Parathyroid adenoma (tissue), 2 donors: ENCODE results near the gene HES7.

Experiments used
- H2AFZ ChIP-seq: fragments of 300-600 bp; sonication (generic); one replicate; pipeline ENCODE4 v1.7.0; 2017; ENCODE audit warnings: antibody characterized with exemption, mild to moderate bottlenecking
- H3K27ac ChIP-seq: fragments of 300-600 bp; sonication (generic); one replicate; pipeline ENCODE4 v1.7.0; 2017
- H3K27me3 ChIP-seq: fragments of 300-600 bp; sonication (generic); one replicate; pipeline ENCODE4 v1.7.0; 2017; ENCODE audit warnings: low read length; ENCODE audit not compliant: control insufficient read depth, insufficient read depth
- H3K36me3 ChIP-seq: fragments of 300-600 bp; sonication (generic); one replicate; pipeline ENCODE4 v1.7.0; 2017; ENCODE audit warnings: low read length; ENCODE audit not compliant: control insufficient read depth, insufficient read depth
- H3K4me1 ChIP-seq: fragments of 300-600 bp; sonication (generic); one replicate; pipeline ENCODE4 v1.7.0; 2017; ENCODE audit warnings: control low read depth
- H3K4me2 ChIP-seq: fragments of 300-600 bp; sonication (generic); one replicate; pipeline ENCODE4 v1.7.0; 2017; ENCODE audit warnings: low read length
- H3K4me3 ChIP-seq: fragments of 300-600 bp; sonication (generic); one replicate; pipeline ENCODE4 v1.7.0; 2017; ENCODE audit warnings: low read depth, low read length
- H3K79me2 ChIP-seq: fragments of 300-600 bp; sonication (generic); one replicate; pipeline ENCODE4 v1.7.0; 2017; ENCODE audit warnings: control low read depth
- H3K9ac ChIP-seq: fragments of 300-600 bp; sonication (generic); one replicate; pipeline ENCODE4 v1.7.0; 2017; ENCODE audit warnings: mild to moderate bottlenecking
- H3K9me3 ChIP-seq: fragments of 300-600 bp; sonication (generic); one replicate; pipeline ENCODE4 v1.7.0; 2017; ENCODE audit warnings: low read length; ENCODE audit not compliant: control insufficient read depth
- CTCF ChIP-seq: fragments of 300-600 bp; sonication (generic); IDR thresholded peaks from one replicate; pipeline ENCODE4 v1.7.0; 2017; ENCODE audit warnings: antibody characterized with exemption, mild to moderate bottlenecking
- donor health status: primary hyperparathyroidism.

Gene HES7

GRCh38 chr17:8104911-8105310, 19.0 kb downstream of the HES7 start:
- Histone ChIP-seq H3K79me2 (no peaks in the 10 kb centered on the region), H3K9me3 (no peaks in the 10 kb centered on the region), H3K4me2 (no peak overlapping the region), H3K36me3 (no peaks in the 10 kb centered on the region), H3K27me3 (no peaks in the 10 kb centered on the region), H3K4me1 (peaks cover 18% of the 10 kb centered on the region), H3K9ac (no peak overlapping the region), H2AFZ (no peak overlapping the region), H3K27ac (no peak overlapping the region), H3K4me3 (no peak overlapping the region)
- TF ChIP-seq CTCF = no peak

GRCh38 chr17:8103549-8103948, 20.4 kb downstream of the HES7 start:
- H3K4me2 ChIP-seq = no peak overlapping the region
- no peak overlapping the region for H3K9ac ChIP-seq
- no peak for TF ChIP-seq CTCF
- H3K27ac ChIP-seq = no peak overlapping the region
- no peaks in the 10 kb centered on the region for H3K79me2 ChIP-seq
- H3K4me1 ChIP-seq = peaks cover 18% of the 10 kb centered on the region
- H3K36me3 ChIP-seq = no peaks in the 10 kb centered on the region
- H3K27me3 ChIP-seq = no peaks in the 10 kb centered on the region
- H2AFZ ChIP-seq = no peak overlapping the region
- no peak overlapping the region for H3K4me3 ChIP-seq
- no peaks in the 10 kb centered on the region for H3K9me3 ChIP-seq

- Histone ChIP-seq H3K27ac (peak overlapping the region; percentile 49), H3K36me3 (no peaks in the 10 kb centered on the region), H3K27me3 (no peaks in the 10 kb centered on the region), H3K4me3 (no peak overlapping the region), H3K4me2 (peak overlapping the region; percentile 50), H2AFZ (peak overlapping the region; percentile 36), H3K4me1 (peaks cover 18% of the 10 kb centered on the region), H3K9me3 (no peaks in the 10 kb centered on the region), H3K79me2 (no peaks in the 10 kb centered on the region), H3K9ac (no peak overlapping the region)
- no peak for TF ChIP-seq CTCF
Observed at GRCh38 chr17:8101721-8102120, 22.2 kb downstream of the HES7 start.

- H3K27ac ChIP-seq = no peak overlapping the region
- no peak overlapping the region for H2AFZ ChIP-seq
- no peak overlapping the region for H3K9ac ChIP-seq
- H3K9me3 ChIP-seq = no peaks in the 10 kb centered on the region
- H3K36me3 ChIP-seq = no peaks in the 10 kb centered on the region
- no peak overlapping the region for H3K4me3 ChIP-seq
- peaks cover 18% of the 10 kb centered on the region for H3K4me1 ChIP-seq
- H3K4me2 ChIP-seq = no peak overlapping the region
- no peak for TF ChIP-seq CTCF
- H3K27me3 ChIP-seq = no peaks in the 10 kb centered on the region
- H3K79me2 ChIP-seq = no peaks in the 10 kb centered on the region
Observed at GRCh38 chr17:8100763-8101162, 23.1 kb downstream of the HES7 start.

GRCh38 chr17:8100111-8100510, 23.8 kb downstream of the HES7 start:
- H3K4me1 ChIP-seq = peaks cover 18% of the 10 kb centered on the region
- H3K9ac ChIP-seq = no peak overlapping the region
- no peaks in the 10 kb centered on the region for H3K9me3 ChIP-seq
- no peak overlapping the region for H3K4me2 ChIP-seq
- no peak overlapping the region for H2AFZ ChIP-seq
- no peaks in the 10 kb centered on the region for H3K27me3 ChIP-seq
- H3K27ac ChIP-seq = no peak overlapping the region
- H3K4me3 ChIP-seq = no peak overlapping the region
- no peaks in the 10 kb centered on the region for H3K79me2 ChIP-seq
- H3K36me3 ChIP-seq = no peaks in the 10 kb centered on the region
- TF ChIP-seq CTCF = no peak
